DMS79 treated with DMSO at 0.1 percent for 48 hours (cell line): Measurements from ENCODE around the gene TRABD2B.

Experiments
- DNase-seq: peaks from one replicate; lab custom pipeline; 2025; lab: John Stamatoyannopoulos, UW

Gene TRABD2B

DNA sequence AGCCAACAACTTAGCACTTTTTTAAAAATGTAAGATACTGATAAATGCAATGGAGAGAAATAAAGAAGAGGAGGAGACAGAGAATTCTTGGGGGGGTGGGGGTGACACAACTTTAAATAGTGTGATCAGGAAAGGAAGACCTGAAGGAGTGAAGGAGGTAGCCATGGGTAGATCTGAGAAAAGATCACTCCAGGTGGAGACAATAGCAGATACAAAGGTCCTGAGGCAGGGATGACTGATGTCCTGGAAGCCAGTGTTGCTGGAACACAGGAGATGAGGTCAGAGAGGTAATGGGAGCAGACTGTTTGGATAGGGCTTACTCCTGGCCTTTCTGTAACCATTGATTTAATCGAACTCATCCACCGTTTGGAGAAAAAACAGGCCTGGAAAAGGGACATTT is 24.6 kb upstream of the TRABD2B start:
- no peak for DNase-seq

DNA sequence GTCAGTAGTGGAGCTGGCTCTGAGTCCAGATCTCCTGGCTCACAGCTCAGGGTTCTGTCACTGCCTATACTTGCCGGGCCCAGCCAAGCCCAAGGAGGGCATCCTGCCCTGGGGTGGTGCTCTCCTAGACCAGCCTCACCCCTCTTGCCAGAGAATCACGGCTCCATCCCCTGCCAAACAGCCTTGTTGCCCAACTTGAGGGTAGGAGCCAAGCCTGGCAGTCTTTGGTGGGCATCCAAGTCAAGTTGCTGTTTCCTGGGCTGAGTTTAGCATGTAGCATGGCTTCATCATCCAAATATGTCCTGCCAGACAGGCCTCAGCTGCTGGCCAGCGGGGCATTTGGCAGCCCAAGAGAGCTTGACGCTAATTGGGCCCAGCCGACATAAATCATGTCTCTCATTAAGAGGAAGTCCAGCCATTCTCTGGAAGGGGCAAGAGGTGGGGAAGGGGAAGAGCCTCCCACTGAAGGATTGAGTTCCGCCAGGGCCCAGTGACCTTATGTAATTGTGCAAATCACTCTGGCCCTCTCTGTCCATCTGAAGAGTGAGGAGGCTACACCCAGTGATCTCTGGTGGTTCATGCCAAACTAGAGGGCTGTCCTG is 22.6 kb upstream of the TRABD2B start:
- DNase-seq: no peak

DNA sequence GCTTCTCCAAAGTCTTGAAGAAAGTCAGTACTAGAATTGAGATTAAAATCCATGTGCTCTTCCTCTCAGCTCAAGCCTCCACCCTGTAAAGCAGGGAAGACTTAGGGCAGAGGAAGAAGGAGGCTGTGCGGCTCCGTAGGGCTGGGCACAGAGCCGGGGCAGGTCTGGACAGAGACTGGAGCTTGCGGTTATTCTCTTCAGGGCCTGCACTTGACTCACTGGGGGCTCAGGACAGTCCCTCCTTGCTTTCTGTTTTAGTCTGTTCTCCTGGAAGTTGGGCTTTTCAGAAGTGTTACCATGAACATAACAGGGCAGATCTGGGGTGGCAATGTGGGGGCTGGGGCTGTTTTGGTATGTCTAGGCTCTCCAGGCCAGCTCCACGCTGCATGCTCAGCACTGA is 21.6 kb upstream of the TRABD2B start:
- DNase-seq: no peak

DNA sequence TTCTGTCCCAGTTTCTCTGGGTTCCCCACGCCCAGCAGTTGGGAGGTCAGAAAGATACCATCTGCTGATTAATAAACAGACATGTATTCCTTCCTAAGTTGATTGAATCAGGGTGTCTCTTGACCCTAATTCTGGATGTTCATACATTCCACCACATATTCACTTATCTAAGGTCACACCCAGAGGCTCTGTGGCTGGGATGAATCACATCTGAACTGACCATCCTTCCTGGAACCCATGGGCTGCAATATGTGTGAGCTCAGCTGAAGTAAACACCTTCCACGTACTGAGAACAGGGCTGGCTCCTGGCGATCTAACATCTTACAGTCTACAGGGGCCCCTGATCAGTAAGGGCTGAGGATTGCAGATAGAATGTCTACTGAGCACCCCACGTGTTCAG is 20.5 kb upstream of the TRABD2B start:
- DNase-seq: no peak

DNA sequence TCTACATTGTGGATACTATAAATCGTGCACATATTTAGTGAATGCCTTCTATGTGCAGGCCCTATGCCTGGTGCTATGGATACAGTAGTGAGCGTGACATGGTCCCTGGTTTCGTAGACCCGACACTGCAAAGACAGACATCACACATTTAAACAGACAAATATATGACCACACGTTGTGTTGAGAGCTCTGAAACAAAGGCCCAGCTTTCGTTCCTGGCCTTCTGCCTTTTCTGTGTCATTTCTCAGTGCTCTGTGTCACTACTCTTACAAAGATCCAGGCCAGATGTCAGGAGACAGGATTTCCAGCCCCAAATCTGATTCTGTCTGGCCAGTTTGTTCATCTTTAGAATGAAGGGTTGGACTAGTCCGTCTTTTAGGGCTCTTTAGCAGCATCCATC is 19.3 kb upstream of the TRABD2B start:
- no peak for DNase-seq

DNA sequence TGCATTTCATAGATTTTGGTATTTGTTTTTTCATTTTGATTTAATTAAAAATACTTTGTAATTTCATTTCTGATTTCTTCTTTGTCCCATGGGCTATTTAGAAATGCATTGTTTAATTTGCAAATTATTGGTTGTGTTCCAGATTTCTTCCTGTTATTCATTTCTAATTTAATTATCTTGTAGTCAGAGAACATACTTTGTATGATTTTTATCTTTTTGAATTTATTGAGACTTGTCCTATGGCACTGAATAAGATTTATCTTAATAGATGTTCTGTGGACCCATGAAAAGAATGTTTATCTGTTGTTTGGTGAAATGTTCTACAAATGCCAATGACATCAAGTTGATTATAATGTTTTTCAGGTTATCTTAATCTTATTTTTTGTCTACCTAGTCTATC is 16.1 kb upstream of the TRABD2B start:
- DNase-seq: no peak

DNA sequence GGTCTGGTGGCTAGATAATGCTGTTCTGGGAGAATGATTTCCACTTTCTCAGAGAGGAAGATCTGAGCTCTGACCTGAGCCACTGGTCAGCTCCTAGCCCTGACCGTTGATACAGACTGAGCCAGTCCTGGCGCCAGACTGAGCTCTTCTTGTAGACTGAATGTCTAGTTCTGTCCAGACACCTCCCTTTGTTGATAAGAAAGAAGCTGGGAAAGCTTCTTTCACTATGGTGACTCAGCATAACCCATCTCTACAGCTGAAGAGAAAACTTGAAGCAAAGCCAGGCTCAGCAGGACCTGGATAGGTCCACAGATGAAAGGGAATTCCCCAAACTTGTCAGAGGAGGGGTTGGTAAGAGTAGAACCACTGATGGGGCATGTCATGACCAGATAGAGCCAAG is 9.9 kb upstream of the TRABD2B start:
- no peak for DNase-seq

DNA sequence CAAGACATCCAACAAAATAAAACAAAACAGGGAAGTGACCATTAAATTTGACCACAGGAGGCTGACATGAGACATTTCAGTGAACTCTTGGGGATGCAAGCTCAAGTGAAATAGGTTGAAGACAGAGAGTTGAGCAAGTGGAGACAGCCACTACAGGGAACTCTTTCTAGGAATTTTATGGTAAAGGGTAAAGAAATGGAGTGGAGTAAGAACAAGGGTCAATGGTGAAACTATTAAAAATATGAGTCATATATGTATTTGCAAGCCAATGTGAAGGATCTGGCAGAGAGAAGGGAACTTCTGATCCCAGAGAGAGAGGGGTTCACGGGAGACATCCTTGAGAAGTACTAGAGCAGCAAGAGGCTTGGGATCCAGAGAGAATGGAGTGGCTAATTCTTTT is 9.1 kb upstream of the TRABD2B start:
- DNase-seq: no peak

DNA sequence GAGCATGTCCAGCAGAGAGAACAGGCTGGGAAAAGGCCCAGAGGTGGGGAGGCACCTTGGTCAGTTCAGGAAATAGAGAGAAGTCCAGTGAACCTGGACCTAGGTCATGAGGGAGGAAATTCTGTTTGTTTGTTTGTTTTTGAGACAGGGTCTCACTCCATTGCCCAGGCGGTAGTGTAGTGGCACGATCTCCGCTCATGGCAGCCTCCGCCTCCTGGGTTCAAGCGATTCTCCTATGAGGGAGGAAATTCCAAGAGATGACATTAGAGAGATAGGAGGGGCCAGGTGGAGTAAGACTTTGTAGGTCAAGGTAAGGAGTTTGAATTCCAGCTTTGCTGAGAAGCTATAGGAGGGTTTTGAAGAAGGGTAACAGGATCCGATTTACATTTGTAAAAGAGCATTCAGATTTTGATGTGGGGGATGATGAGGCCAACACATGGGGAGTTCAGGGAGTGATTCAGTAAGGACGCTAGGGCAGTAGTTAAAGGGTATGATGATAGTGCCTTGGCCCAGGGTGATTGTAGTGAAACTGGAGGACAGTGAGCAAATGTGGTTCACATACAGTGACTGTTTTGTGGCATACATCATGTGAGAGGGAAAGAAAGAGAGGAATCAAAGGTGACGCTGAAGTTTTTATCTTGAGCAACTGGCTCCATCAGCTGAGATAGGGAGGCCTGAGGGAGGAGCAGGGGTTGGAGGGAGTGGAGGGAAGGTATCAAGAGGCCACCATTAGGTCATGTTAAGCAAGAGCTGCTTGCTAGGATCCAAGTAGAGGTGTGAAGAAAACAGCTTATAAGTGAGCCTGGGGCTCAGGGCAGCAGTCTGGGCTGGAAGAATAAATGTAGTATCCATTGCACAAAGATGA is 8.3 kb upstream of the TRABD2B start:
- no peak for DNase-seq

DNA sequence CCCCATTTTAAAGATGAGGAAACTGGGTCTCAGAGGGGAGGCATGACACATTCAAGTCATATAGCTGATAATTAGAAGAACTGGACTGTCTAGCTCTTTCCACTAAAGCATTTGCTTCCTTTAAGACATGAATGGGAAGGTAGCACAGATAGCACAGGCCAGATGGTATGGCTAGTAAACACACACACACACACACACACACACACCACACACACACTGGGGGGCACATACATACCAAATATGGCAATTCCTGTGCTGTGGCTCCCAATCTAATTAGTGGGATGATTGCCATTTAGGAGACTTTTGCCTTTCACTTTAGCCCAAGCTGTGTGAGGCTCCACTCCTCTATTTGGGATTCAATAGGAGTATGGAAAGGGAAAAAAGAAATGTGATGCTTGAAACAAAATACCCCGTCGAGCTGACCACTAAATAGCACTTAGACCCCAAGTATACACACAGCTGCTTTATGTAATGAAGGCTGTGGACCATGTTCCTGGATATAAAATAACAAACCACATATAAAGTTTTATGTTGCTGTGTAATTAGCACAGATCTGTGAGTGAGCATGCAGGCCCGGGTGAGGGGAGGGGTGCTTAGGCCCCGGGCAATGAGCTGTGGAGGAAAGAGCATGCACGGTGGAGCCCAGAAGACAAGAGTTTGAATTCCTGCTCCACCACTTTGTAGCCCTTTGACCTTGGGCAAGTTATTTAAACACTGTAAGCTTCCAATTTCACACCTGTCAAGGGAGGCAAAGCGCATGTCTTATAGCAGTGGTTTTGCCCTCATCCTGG is 6.8 kb upstream of the TRABD2B start:
- peak; percentile 79 for DNase-seq

DNA sequence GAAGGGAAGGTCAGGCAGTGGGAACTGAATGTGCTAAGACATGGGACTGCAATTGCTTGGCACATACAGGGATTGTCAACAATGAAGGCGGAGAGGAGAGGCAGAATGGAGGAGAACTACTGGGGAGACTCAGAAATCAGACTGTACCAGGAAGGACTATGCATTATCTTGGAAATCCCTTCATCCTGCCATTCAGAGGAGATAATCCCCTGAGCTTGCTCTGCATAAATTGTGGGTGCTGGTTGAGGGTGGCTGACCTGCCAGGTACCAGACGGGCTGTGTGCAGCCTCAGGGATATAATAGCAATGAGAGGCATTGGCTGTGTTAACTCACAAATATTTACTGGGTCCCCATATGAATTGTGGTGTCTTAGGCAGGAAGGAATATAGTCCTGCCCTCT is 5.0 kb upstream of the TRABD2B start:
- no peak for DNase-seq

DNA sequence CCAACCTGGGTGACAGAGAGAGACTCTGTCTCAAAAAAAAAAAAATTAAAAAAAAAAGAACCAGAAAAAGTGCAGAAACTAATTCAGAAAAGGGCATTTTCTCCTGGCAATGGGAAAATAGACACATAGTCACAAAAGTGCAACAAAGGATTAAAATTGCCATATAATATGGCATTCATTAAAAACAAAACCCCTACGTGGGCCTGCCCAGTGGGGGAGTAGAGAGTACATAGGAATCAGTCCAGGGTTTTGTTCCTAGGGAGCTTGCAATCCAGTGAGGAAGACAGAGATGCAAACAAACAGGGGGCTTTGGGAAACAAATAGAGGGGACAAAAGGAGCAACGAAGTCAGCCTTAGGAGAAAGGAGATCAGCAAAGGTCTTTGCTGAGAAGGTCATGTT is 4.5 kb upstream of the TRABD2B start:
- DNase-seq: no peak

DNA sequence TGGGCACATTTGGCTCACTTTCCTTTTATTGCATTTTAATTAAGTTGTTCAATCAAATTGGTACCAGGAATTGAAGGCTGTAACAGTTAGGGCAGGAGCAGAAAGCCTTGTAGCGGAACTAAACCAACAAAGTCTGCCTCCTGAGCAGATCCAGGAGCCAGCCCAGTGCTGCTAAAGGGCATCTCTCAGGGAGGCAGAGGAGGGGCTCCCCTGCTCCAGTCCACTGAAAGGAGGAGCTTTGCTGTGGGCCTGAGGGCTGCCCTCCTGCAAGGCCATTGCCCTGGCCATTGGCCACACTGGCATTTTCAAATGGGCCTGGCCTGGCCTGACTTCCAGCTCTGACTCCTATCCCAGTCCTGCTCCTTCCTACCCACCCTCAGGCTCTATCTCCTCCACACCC is 3.7 kb upstream of the TRABD2B start:
- peak; percentile 15 for DNase-seq

DNA sequence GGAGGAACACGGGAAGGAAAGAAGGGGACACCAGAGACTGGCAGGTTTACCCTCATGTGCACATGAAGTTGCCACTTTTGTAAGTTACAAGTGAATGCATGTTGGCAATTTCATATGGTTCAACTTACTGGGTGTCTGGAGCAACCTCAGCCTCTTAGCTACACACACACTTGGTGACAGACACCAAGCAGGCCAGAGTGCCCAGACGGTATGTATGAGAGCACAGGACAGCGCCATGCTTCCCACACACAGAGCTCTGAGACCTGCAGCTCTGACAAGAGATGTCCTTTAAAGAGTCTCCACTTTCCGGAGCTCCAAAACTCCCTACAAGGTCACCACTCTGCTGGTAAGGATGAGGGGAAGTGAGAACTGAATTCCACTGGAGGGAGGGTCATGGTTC is 1.9 kb upstream of the TRABD2B start:
- no peak for DNase-seq

DNA sequence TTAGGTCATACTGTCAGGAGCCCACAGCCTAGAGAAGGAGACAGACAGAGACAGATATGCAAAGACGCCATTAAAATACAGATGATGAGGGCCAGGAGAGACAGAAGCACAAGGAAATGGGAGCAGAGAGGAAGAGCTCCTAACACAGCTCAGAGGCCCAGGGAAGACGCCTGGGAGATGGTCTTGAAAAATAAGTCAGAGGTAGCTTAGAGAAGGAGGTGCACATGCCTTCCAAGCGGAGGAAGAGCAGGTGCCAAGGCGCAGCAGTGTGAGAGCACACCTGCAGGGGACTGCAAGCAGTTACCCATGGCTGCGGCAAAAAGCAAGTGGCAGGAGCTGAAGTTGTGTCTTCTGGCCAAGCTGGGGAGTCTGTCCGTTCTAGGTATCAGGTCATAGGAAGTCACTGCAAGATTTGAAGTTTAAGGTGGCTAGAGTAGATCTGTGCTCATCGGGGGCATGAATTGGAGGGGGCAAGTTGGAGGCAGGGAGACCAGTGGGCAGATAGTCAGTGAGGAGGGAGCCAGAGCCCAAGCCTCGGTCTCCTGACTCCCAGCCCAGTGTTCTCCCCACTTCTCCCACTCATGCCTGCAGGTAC is 1.3 kb upstream of the TRABD2B start:
- DNase-seq: no peak

DNA sequence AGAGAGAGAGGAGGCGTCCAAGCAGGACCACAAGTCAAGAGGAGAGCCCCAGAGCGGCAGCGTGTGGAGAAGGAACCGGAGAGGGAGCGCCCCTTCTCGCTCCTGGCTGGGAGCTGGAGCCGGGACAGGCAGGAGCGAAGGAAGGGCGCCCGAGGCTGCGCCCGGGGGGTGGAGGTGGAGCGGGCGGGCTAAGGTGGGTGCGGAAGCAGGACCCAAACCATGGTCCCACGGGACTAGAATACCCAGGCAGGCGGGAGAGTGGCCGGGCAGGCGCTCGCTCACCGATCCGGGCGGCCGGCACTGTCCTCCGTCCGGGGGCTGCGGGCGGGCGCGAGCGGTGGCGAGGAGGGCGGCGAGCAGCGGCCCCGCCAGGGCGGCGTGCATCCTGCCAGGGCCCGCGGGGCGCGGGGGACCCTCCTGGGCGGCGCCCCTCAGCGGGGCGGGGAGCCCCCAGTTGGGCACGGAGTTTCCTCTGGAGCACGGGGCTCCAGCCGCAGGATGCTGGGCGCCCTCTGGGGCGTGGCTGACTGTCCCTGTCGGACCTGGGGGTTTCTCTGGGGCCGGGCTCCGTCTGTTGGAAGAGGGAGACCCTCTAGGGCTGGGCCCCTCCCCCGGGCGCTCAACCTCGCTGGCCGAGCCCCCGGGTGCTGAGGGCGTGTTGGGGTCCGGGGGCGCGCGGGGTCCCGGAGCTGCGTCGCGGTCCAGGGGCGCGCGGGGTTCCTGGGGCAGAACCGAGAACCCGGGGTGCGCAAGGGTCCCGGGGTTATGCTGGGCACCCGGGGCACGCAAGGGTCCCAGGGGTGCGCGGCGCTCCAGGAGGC is 569 bp downstream of the TRABD2B start:
- no peak for DNase-seq

DNA sequence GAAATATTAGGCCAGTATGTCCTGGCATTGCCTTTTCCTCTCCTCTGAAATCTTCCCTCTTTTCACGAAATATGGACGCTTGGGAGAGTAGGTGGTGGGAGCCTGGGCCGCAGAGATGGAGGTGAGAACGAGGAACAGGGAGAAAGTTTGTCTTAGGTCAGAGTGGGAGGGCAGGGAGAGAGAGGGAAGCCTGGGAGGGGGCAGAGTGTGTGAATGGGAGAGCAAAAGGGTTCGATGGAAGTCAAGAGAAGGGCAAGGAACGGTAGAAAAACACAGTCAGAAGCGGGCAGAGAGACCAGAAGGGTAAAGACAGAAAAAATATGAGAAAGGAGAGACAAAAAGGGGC is 1.2 kb downstream of the TRABD2B start:
- DNase-seq: no peak

DNA sequence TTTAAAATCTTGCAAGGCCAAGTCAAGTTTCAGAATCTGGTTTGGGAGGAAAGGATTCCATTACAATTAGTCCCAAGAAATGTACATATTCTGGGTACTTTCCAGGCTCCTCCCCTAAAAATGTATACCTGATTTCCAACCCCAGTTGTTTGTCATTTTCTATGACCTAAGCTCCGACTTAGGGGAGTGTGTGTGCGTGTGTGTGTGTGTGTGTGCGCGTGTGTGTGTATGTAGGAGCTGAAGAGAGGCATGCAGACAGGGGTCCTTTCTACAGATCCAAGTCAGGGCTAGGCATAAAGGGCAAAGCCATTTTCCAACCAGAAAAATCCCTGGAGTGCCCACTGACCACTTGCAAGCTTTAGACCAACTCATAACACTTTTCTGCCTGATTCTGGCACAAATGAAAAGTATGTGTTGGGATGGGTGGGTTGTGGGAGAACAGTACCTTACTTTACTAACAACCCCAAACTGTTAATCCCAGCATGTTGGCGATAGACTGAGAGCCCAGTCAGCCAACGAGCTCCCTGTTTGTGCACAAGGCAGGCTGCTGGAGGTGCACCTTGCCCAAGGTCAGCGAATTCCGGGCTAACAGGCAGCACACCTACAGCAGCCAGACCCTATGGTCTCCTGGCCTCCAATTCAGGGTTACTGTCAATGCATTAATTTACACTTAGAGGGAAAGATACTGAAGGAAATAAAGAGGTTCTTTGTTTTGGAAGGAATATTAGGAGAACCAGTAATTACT is 1.7 kb downstream of the TRABD2B start:
- DNase-seq: no peak

DNA sequence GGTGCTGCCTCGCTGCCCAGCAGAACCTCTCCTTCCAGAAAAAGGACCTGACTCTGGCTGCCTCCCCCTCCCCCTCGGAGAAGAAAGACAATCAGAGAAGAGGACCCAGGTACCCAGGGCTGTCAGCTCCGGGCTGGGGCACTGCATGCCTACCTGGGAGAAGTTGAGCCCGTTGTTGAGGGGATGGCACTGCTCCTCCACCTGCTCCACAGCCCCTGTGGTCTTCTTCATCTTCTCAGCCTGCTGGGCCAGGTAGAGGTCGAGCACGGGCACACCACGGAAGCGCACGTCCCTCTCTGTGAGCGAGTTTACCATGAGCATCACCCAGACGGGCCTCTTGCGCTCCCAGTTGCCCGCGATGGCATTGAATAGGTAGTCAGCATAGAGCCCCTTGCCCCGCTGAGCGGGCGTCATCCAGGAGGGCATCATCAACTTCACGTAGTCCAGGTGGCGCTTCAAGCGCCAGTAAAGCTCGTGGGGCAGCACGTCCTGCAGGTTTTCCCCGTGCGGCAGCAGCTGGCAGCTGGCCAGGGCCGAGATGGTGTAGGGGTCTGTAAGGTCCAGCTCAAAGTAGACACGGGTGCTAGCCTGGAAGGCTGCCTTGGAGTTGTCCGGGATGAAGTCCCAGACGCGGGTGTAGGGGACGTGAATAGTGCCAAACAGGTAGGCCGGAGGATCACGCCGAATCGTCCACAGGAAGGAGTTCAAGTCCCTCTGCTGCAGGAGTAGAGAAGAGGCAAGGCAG is 3.1 kb downstream of the TRABD2B start:
- DNase-seq: no peak

DNA sequence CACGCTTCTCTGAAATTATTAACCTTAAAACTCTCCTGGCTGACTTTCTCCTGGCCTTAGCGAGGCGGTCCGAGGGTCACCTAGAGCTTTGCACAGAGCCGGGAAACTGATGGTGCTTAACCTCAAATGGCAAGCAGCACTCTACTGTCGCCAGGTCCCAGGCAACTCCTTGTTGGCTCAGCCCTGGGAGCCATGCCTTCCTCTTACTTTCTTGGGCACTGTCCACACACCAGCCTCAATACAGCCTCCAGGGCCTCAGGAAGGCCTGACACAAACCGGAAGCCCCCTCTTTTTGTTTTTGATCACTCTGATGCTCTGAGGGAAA is 3.8 kb downstream of the TRABD2B start:
- DNase-seq: no peak
